ENCODE measurements around the gene ZC3H12A. TPM values are rescaled to one million over a fixed set of nuclear protein-coding genes. Genes with fewer than 3 reads are reported as not detected.

The ZC3H12A gene
- total and polyA plus RNA-seq, 2 of the 8 experiments (the other 6 are each of a cell fraction or from before 2014, with no cell fraction given) = 7.4 to 10.0 TPM

DNA sequence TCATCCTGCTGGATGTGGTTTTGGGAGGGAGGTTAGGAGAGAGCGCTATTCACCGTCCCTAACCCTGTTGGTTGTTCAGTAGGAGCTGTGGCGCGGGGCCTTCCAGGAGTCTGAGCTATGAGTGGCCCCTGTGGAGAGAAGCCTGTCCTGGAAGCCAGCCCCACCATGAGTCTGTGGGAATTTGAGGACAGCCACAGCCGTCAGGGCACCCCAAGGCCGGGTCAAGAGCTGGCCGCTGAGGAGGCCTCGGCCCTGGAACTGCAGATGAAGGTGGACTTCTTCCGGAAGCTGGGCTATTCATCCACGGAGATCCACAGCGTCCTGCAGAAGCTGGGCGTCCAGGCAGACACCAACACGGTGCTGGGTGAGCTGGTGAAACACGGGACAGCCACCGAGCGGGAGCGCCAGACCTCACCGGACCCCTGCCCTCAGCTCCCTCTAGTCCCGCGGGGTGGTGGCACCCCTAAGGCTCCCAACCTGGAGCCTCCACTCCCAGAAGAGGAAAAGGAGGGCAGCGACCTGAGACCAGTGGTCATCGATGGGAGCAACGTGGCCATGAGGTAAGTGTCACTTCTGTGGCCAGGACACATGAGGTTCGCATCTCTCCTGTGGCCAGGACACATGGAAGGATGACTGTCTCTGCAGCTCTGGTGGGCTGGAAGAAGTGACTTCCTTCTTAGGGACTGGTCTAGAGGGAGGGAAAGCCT is 1.2 kb downstream of the ZC3H12A start (continued):
- TF ChIP-seq, protein P1, sequence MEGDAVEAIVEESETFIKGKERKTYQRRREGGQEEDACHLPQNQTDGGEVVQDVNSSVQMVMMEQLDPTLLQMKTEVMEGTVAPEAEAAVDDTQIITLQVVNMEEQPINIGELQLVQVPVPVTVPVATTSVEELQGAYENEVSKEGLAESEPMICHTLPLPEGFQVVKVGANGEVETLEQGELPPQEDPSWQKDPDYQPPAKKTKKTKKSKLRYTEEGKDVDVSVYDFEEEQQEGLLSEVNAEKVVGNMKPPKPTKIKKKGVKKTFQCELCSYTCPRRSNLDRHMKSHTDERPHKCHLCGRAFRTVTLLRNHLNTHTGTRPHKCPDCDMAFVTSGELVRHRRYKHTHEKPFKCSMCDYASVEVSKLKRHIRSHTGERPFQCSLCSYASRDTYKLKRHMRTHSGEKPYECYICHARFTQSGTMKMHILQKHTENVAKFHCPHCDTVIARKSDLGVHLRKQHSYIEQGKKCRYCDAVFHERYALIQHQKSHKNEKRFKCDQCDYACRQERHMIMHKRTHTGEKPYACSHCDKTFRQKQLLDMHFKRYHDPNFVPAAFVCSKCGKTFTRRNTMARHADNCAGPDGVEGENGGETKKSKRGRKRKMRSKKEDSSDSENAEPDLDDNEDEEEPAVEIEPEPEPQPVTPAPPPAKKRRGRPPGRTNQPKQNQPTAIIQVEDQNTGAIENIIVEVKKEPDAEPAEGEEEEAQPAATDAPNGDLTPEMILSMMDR (IDR thresholded peaks at IDR 0.05; ENCODE audit: control extremely low read depth in 1 of 3, insufficient read depth in 1 of 3, low read depth in 1 of 3, low read length in 3 of 3) = no peak
- TF ChIP-seq KDM5A (IDR thresholded peaks at IDR 0.05; ENCODE audit: low read length) = no peak
- TF ChIP-seq POLR2A (IDR thresholded peaks at IDR 0.05; ENCODE audit: control extremely low read depth in 1 of 2, low read depth in 2 of 2, low read length in 2 of 2) = no peak
- TF ChIP-seq CTBP2 (IDR thresholded peaks at IDR 0.05; ENCODE audit: borderline replicate concordance, insufficient read depth, insufficient read length, low read length) = no peak
- TF ChIP-seq ASH2L (IDR thresholded peaks at IDR 0.05; ENCODE audit: low read length) = no peak
- no peak for TF ChIP-seq MAFK (IDR thresholded peaks at IDR 0.05; ENCODE audit: low read depth, low read length)
- TF ChIP-seq CREB1 (IDR thresholded peaks at IDR 0.05) = no peak
- no peak for TF ChIP-seq HDAC6 (IDR thresholded peaks at IDR 0.05; ENCODE audit: low read depth, low read length)
- TF ChIP-seq SP4 (IDR thresholded peaks at IDR 0.05; ENCODE audit: low read length) = no peak
- no peak for TF ChIP-seq GTF2F1 (IDR thresholded peaks at IDR 0.05; ENCODE audit: borderline replicate concordance, low read depth, low read length)

Data from H1 (cell line).